Kasumi-1 (cell line): ENCODE measurements around the gene NCAN.
A peak's percentile ranks its signal among the peaks of the same experiment; 100 is the strongest.
"Not testable (repeated sequence)": the region's sequence is repeated elsewhere in the genome, so short reads cannot be mapped to it uniquely, and the experiment has no call there.

Source experiments
- DNase-seq, 2 experiments: peaks; one replicate each; lab custom pipeline; 2025; lab: John Stamatoyannopoulos, UW

The NCAN gene

DNA sequence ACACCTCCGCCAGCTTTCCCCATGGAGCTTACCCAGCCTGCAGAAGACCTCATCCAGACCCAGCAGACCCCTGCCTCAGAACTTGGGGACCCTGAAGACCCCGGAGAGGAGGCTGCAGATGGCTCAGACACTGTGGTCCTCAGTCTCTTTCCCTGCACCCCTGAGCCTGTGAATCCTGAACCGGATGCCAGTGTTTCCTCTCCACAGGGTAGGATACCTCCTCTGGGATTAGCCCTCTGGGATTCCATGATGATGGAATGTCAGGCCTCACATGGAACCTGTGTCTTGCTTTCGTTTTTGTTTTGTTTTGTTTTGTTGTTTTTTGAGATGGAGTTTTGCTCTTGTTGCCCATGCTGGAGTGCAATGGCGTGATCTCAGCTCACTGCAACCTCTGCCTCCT, 17.8 kb upstream of the NCAN start:
- no peak for DNase-seq

DNA sequence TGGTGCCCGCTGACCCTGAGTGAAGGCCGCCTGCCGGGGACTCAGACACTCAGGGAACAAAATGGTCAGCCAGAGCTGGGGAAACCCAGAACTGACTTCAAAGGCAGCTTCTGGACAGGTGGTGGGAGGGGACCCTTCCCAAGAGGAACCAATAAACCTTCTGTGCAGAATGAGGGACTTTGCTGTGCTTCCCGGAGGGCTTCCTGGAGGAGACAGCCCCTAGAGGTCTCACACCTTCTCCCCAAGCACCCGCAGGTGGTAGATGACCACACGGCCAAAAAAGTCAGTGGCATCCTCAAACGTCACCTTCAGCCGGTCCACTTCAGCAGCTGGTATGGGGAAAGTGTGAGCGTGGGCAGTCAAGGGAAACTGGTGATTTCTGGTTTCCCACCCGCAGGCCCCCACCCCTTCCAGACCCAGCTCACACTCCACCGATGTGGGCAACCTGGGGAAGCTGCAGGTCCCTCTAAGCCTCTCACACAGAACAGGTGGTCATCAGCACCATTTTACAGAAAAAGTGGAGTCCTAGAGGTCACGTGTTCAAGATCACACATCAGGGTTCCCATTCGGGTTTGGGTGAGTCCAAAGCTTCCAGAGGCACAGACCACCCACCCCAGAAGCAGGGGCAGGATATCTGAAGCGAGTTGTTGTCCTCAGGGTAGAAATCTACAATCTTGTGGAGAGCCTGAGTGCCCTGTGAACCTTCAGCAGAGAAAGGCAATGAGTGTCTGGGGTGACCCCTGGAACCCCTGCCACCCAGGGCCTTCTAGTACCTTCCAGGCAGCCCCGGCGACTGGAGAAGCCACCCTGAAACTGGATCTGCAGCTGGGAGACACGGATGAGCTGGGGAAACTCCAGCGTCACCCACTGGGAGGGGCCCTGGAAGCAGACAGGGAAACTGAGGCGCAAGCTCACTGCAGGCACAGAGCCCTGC, 9.8 kb upstream of the NCAN start:
- DNase-seq = no peak

DNA sequence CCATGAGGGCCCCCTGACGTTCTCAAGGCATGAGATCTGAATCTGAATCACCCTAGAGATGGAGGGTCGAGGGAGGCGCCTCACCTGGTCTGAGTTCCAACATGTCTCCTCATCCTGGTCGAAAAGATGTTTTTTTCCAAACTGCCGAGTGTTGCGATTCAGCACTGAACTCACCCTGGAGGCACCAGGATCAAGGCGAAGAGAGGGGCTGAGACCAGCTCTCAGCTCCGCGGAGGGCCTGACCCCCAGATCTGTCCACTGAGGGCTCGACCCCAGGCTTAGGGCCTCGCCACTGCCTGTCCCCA, 9.1 kb upstream of the NCAN start:
- peak in 1 of 2 experiments; percentile 19 for DNase-seq

DNA sequence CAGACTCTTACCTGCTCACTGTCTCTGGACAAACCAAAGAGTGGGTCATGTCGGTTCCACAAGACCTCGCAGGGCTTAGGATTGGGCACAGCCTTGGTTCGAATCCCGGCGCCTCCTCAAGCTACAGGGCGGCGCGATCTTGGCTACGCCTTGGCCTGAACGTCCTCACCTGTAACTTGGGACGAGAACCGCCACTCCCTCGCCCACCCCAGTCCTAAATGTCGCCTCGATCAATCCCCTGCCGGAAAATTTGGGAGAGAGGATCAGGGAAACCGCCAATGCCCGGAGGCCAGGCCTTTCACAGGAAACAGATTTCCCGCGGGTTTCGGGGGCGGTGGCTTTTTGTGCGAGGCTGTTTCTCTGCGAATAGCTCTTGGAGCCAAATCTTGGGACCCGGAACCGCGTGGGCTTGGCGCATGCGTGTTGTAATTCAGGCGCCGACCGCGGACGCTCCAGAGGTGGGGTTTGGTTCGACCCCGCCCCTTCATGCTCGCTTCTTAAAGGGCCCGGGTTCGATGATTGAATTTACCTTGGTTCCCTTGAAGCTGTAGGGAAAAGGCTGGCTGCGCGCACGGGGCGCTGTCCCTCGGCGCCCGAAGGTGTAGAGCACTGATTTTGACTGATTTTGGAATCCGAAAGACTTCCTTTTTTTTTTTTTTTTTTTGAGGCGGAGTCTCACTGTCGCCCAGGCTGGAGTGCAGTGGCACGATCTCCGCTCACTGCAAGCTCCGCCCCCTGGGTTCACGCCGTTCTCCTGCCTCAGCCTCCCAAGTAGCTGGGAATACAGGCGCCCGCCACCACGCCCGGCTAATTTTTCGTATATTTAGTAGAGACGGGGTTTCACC, 8.5 kb upstream of the NCAN start, which contains the start of gene NR2C2AP:
Gene NR2C2AP (minus strand): TSS at position 403 of the 845 bp plus-strand sequence. CDS start 354 bp downstream, at position 49.
- peak; percentile 91 to 92 for DNase-seq

DNA sequence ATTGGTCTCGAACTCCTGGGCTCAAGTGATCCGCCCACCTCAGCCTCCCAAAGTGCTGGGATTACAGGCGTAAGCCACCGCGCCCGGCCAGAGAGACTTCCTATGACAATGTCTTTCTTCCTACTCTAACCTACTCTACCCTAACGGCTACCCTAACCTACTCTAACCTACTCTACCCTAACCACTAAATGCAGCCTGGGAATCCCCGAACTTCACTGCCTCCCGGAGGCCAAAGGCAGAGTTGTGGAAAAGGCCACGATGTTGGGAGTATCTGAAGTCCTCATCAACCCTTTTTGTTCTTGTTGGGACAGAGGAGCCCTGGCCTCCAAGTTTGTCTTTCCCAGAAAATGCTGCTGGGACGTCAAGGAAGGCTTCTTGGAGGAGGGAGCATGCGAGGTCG, 7.6 kb upstream of the NCAN start:
- DNase-seq = no peak

DNA sequence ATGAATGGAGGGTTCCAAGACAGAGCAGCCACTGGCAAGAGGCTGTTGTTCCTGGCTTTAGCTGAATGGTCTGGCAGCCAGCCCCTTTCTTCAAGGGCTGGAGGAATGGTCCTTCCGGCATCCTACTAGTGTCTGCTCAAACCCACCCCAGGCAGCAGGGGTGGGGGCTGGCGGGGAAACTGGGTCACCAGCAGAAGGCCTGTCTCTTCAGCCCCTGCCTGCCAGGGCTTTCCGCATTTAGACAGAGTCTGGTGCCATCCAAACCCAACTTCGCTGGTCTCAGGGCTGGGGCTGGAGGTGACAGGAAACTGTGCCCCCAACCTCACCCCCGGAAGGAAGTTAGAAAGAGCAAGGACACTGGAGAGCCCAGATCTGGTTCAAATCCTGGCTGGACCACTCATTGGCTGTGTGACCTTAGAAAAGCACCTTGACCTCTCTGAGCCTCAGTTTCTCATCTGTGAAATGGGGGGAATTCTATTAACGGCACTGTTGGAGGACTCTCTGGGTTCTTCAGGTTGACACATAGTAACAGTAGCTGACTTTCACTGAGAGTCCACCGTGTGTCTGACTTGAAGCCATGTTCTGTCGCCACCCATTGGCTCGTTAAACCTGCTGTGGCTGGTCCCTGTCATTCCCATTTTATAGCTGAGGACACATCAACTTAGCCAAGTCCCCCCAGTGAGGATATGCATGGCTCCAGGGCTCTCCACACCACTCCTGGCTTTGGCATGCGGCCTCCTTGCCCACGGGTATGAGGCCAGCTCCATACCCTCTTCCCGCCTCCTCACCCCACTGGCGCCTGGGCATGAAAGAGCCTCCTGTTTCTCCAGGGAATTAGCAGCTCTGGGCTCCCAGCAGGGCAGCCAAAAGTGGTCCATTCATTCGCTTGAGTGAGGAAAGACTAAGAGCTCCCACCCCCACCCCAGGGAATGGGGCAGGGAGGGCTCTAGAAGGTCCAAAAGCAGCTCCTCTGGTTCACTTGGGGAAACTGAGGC, 6.0 kb upstream of the NCAN start:
- DNase-seq = no peak

DNA sequence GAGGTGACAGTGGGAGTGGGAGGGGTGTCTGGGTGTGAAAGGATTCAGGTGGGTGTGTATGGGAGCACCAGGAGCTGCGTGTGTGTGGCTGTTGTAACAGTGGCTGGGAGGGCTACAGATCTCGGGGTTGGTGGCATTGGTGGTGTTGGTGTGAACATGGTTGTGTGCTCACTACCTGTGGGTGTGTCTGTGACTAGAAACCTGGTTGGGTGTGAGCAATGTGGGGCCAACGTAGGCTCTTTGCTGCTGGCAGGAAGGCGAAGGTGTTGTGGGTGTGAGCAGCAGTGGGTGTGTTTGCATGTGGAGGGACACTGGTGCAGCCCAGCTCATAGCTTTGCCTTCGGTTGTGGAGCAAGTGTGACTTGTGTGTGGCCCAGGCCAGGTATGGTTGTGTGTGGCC, 4.8 kb upstream of the NCAN start:
- DNase-seq = no peak

DNA sequence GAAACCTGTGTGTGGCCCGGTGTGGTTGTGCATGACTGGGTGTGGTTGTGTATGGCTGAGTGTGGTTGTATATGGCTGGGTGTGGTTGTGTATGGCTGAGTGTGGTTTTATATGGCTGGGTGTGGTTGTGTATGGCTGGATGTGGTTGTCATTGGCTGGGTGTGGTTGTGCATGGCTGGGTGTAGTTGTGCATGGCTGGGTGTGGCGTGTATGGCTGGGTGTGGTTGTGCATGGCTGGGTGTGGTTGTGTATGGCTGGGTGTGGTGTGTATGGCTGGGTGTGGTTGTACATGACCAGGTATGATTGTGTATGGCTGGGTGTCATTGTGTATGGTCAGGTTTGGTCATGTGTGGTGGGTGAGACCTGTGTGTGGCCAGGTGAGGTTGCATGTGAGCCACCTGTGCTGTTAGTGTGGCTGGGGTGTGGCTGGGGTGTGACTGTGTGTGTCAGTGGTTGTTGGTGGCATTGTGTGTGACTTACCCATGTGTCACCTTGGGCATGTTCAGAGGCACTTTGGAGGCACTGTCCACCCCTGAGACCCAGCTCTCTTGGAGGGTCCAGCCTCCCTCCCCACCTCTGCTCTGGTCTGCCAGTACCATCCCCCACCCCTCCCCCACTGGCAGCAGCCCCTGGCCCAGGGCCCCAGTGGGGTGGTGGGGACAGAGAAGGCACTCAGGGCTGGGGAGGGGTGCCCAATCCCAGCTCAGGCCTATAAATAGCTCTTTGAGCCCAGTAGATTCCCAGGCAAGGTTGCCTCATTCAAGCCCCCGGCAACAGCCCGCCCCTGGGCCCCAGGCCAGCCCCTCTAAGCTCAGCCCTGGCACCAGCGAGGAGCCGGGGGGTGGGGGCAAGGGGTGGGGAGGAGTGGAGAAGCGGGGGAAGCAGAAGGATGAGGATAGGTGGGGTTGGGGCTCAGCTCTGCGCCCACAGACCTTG, 3.9 kb upstream of the NCAN start:
- DNase-seq = no peak

DNA sequence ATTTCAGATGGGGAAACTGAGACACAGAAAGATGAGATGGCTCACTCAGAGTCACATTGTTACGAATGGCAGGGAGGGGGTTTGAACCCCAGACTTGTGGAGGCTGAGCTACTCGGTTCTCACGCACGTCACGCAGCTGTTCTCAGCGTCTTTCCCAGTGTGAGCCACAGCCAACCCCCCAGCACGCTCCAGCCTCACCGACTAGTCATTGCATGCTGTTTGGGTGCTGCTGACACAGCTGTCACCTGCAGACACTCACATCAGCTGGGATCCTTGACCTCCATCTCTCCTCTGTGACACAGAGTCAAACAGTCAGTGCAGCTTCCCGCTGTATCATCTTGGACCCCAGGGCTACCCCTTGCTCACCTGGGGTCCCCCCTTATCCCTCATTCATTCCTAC, 2.4 kb upstream of the NCAN start:
- DNase-seq = no peak

DNA sequence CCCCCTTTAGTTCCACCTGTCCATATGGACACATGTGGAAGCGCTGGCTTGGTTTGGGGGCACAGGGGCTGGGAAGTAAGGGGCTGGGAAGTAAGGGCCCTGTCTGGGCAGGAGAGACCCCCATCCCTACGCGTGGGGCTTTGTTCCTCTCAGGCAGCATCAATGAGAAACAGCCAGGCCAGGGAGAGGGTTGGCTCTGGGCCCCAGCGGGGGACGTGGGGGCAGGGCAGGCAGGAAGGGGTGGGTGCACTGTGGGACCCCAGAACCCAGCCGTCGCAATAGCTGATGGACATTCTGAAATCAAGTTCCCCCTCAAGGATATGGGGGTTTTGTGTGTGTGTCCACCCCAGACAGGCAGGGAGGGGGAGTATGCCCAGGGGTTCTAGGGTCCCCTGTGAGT, 1.2 kb downstream of the NCAN start:
- no peak for DNase-seq

DNA sequence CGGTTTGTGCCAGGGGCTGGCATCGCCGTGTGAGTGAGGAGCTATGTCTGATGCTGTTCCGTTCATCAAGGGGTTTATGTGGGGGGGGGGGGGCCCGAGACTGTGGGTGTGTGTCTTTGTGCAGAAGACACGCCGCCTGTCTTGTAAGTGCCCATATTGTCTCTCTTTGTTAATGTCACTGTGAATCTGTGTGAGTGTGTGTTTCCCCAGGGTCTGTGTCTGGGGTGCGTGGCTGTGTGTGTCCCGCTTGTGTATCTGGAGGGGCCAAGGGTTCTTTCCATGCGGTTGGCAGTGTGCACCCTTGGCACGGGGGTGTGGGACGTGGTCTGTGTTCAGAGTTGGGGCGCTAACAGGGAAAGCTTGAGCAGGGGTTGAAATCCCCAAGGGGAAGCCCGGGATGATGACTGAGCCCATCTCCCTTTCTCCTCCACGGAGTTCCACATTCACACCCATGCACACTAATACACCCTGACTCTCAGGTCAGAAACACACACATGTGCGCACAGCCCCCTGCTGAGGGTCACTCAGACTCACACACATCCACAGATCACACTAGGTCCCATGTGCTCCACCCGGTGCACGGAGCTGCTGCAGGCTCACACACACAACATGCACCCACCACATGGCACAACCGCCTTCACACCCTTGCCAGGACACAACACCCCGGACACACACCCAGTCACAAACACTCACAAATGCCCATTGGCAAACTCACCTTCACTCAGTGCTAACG, 1.8 kb downstream of the NCAN start:
- no peak for DNase-seq

DNA sequence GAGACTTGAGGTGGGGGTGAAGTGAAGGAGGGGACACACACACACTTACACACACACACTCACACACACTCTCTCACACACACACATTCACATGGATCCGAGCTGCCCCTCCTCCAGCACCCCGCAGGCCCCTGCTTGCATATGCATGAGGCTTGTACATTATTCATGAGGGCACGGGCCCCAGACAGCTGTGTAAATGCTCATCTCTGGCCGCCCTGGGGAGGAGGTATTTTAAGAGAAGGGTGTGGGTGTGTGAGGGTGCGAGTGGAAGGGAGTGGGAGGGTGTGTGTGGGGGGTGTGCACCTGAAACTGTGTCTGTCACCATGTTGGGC, 2.4 kb downstream of the NCAN start:
- DNase-seq = no peak

DNA sequence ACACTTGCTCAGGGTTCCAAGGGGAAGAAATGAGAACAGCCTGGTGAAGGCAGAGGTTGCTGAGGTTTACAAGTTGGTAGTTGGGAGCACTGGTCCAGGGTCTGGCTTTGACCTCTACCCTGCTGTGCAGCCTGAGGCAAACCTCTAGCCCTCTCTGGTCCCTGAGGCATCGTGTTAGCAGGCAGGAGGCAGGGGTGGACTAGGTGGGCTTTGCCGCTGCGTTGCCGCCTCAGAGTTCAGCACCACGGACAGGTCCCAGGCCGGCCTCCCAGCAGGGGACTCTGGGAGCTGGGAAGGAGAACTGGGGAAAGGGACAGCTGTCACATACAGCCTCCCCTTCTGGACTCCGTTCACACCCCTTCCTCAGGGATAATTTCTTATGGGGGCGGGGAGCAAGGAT, 3.1 kb downstream of the NCAN start:
- DNase-seq = peak; percentile 46 to 62

DNA sequence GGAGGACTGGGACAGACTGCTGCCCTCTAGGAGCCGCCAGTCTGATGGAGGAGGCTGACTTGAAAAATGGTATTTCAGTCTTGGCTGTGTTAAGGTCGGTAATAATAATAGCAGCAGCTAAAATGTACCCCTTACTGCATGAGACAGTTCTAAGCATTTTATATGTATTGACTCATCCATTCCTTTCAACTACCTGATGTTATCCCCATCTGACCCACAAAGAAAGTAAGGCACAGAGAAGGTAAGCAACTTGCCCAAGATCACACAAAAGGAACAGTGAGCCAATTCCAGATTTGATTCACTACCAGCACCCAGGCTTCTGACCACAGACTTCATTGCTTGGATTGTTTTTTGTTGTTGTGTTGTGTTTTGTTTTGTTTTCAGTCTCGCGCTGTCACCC, 4.0 kb downstream of the NCAN start:
- no peak for DNase-seq

DNA sequence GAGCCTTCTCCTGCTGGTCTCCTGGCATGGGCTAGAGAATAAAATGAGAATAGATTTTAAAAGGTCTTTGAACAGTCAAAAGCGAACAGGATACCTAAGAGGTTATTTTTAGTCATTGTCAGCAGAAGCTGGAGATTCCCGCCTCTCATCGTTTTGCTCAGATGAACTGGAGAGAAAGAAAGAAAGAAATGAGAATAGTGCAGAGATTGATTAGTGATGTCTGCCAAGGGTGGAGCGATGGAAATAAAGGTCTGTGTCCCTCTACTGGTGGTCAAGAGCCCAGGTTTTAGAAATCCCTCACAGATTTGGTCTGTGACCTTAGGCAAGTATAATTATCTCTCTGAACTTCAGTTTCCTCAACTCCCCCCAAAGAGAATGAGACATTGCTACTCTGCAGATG, 5.3 kb downstream of the NCAN start:
- DNase-seq = no peak

DNA sequence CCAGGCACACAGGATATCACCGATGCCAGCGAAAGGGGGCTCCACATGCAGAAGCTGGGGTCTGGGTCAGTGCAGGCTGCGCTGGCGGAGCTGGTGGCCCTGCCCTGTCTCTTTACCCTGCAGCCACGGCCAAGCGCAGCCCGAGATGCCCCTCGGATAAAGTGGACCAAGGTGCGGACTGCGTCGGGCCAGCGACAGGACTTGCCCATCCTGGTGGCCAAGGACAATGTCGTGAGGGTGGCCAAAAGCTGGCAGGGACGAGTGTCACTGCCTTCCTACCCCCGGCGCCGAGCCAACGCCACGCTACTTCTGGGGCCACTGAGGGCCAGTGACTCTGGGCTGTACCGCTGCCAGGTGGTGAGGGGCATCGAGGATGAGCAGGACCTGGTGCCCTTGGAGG, 7.2 kb downstream of the NCAN start:
- no peak for DNase-seq

DNA sequence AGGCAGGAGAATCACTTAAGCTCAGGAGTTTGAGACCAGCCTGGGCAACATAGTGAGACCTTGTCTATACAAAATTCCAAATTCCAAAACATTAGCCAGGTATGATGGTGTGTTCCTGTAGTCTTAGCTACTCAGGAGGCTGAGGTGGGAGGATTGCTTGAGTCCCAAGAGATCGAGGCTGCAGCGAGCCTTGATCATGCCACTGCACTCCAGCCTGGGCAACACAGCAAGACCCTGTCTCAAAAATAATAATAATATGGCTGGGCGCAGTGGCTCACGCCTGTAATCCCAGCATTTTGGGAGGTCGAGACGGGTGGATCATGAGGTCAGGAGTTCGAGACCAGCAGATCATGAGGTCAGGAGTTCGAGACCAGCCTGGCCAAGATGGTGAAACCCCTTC, 9.2 kb downstream of the NCAN start:
- not testable (repeated sequence) for DNase-seq

DNA sequence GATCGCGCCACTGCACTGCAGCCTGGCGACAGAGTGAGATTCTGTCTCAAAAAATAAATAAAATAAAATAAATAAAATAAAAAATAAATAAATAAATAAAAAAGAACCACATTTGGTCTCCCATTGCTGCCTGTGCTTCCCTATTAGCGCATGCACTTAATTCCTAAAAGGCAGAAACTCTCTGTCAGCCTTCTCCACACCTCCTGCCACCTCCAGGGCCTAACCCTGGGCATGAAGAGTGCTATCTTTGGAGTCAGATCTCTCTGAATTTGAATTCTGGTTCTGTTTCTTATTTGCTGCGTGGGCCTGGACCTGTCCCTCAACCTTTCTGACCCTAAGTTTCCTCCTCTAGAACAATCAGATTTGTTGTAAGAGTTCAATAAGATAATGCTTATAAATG, 11.3 kb downstream of the NCAN start:
- DNase-seq = no peak

DNA sequence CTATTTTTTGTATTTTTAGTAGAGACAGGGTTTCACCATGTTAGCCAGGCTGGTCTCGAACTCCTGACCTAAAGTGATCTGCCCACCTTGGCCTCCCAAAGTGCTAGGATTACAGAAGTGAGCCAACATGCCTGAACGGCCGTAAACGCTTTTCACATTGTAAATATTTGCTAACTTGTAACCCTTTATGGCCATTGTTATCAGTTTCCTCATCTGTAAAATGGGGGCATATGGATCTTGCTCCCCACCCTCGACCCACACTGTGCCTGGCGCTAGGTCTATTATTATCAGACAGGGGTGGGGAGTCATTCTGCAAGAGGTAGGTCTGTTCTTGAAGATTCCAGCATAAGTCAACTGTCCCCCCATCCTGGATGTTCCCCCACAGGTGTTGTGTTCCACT, 11.9 kb downstream of the NCAN start:
- DNase-seq = no peak

DNA sequence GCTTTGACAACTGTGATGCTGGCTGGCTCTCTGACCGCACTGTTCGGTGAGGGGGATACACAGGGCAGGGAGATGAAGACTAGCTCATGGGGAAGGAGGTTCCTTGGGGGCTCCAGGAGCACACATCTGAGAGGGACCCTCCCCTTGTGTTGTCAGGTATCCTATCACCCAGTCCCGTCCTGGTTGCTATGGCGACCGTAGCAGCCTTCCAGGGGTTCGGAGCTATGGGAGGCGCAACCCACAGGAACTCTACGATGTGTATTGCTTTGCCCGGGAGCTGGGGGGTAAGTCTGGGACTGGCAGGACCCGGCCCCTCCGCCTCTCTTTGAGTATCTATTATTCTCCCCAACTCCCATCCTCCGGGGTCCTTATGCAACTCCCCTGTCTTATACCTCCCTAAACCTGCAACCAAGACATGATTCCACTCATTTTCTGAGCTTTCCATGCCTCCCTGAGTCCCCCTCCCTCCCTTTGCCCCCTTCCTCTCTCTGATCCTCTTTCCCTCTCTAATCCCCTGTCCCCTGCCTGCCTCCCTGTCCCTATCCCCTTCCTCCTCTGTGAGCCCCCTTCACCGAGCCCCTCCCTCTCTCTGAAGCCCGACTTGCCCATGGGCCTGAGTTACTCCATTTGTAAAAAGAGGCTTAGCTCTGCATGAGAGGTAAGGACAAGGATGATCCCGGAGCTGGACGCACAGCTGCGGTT, 12.5 kb downstream of the NCAN start:
- no peak for DNase-seq
